NOMO-1 treated with DMSO at 0.1 percent for 48 hours (cell line): Measurements from ENCODE around the gene FOXS1.
"Not testable (repeated sequence)": the region's sequence is repeated elsewhere in the genome, so short reads cannot be mapped to it uniquely, and the experiment has no call there.

Experiments
- DNase-seq: peaks from one replicate; lab custom pipeline; 2025; ENCODE audit not compliant: unreplicated experiment; lab: John Stamatoyannopoulos, UW

Gene FOXS1

GRCh38 chr20:31823360-31824124, 21.9 kb downstream of the FOXS1 start:
- no peak for DNase-seq

- peak; percentile 50 for DNase-seq
Observed at GRCh38 chr20:31822421-31823330, 22.7 kb downstream of the FOXS1 start.

- DNase-seq = no peak
Observed at GRCh38 chr20:31821427-31821826, 24.0 kb downstream of the FOXS1 start.

GRCh38 chr20:31820228-31820627, 25.2 kb downstream of the FOXS1 start:
- DNase-seq = no peak

GRCh38 chr20:31819083-31819784, 26.2 kb downstream of the FOXS1 start, which contains the start of gene MYLK2:
Gene MYLK2, plus strand, starts transcription at chr20:31819356. Its CDS starts 225 bp downstream, at chr20:31819581.
- no peak for DNase-seq

GRCh38 chr20:31818376-31818908, 27.0 kb downstream of the FOXS1 start:
- no peak for DNase-seq

- DNase-seq = no peak
Observed at GRCh38 chr20:31817461-31817860, 27.9 kb downstream of the FOXS1 start.

GRCh38 chr20:31816221-31816620, 29.2 kb downstream of the FOXS1 start:
- DNase-seq = no peak

- DNase-seq = no peak
Observed at GRCh38 chr20:31815408-31816188, 29.8 kb downstream of the FOXS1 start.

- not testable (repeated sequence) for DNase-seq
Observed at GRCh38 chr20:31814142-31814541, 31.3 kb downstream of the FOXS1 start.

- no peak for DNase-seq
Observed at GRCh38 chr20:31813611-31814010, 31.8 kb downstream of the FOXS1 start.

- DNase-seq = no peak
Observed at GRCh38 chr20:31811796-31812728, 33.3 kb downstream of the FOXS1 start.

- DNase-seq = no peak
Observed at GRCh38 chr20:31811198-31811597, 34.2 kb downstream of the FOXS1 start.

- DNase-seq = no peak
Observed at GRCh38 chr20:31809661-31810060, 35.7 kb downstream of the FOXS1 start.

GRCh38 chr20:31808481-31808880, 36.9 kb downstream of the FOXS1 start:
- no peak for DNase-seq

- peak; percentile 40 for DNase-seq
Observed at GRCh38 chr20:31806564-31807355, 38.6 kb downstream of the FOXS1 start.

GRCh38 chr20:31803552-31804291, 41.7 kb downstream of the FOXS1 start:
- no peak for DNase-seq

GRCh38 chr20:31801508-31801907, 43.9 kb downstream of the FOXS1 start:
- no peak for DNase-seq
